LNCaP clone FGC (cell line): Measurements from ENCODE around the gene COL23A1.

Experiments used
- DNase-seq: peaks from one replicate; pipeline ENCODE4 v3.0.0-alpha.2; 2011; ENCODE audit warnings: low read depth
- H3K4me3 ChIP-seq: 2 replicates; pipeline ENCODE4 v1.5.1; 2011; ENCODE audit warnings: mild to moderate bottlenecking, low read depth, low read length, control low read depth
- CTCF ChIP-seq: IDR thresholded peaks from 2 replicates; pipeline ENCODE4 v1.5.1; 2012; ENCODE audit warnings: mild to moderate bottlenecking; ENCODE audit not compliant: control insufficient read depth, insufficient read depth; ENCODE audit errors: extremely low read depth

Gene COL23A1

DNA sequence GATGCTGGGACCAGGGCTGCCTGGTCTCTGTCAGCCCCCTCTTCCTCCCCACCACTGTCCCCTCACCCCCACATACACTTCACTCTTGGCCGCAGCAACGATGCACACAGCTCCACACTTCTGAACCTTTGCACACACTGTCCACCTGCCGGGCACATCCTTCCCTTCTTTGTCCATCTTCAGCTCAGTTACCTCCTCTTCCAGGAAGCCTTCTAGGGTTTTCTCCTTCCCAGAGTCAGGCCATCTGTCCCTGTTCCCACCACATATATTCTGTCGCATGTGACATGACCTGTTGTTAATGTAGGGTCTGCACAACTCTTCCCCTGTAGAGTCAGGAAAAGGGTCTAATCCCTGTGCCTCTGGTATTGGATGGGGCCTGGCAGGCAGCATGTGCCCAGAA, 319.0 kb downstream of the COL23A1 start:
- no peak overlapping the region for H3K4me3 ChIP-seq
- DNase-seq = no peak
- TF ChIP-seq CTCF = no peak

GRCh38 chr5:178269499-178269898, 320.7 kb downstream of the COL23A1 start:
- DNase-seq = no peak
- no peak overlapping the region for H3K4me3 ChIP-seq
- TF ChIP-seq CTCF = no peak

GRCh38 chr5:178267876-178268275, 322.3 kb downstream of the COL23A1 start:
- no peak for DNase-seq
- TF ChIP-seq CTCF = no peak
- no peak overlapping the region for H3K4me3 ChIP-seq

DNA sequence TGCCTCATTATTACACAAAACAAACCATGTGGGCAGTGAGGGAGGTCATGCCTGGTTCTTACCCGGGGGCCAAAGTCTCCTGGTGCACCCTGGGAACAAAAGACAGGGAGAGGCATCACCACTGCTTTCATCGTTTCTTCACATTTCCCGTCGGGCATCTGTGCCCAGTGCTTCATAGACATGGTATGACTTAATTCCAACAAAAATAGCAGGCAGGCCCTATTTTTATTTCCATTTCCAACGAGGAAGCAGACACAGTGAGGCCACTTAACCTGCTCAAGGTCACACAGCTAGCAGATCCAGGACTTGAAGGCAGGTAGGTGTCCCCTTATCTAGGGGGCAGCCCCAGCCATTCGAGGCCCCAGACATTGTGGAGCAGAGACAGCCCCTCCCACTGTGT, 322.9 kb downstream of the COL23A1 start:
- no peak overlapping the region for H3K4me3 ChIP-seq
- TF ChIP-seq CTCF = no peak
- DNase-seq = no peak

DNA sequence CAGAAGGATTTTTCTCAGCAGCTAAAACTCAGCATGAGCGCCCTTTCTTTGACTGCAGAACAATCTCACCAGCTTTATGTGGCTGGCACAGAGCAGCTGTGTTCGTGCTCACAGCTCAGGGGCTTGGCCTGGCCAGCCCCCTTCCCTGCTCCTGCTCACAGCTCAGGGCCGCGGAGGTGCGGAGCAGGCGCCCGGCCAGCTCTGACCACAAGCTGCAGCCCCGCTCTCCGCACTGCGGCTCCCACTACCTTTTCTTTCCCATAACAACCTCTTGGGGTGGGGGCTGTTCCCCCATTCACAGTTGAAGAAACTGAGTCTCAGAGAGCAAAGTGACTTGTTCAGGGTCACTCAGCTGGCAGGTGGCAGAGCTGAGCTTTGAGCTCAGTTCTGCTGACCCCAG, 323.6 kb downstream of the COL23A1 start:
- no peak for DNase-seq
- TF ChIP-seq CTCF = no peak
- no peak overlapping the region for H3K4me3 ChIP-seq

DNA sequence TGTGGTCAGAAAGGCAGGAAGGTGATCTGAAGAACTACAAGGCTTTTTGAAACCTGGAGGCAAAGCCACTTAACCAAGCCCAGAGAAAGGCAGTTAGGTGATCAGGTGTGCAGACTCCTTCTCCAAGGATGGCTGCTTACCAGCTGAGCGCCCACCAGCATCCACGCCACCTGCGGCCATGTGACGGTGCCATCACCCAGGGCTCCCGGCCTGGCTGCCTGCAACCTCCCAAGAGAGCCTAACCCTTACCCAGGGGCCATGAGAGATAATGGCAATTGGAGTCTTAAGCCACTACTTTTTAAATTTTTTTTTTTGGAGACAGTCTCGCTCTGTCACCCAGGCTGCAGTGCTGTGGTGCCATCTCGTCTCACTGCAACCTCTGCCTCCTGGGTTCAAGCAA, 324.4 kb downstream of the COL23A1 start:
- DNase-seq = no peak
- TF ChIP-seq CTCF = no peak
- no peak overlapping the region for H3K4me3 ChIP-seq

GRCh38 chr5:178264044-178264443, 326.1 kb downstream of the COL23A1 start:
- no peak for DNase-seq
- TF ChIP-seq CTCF = no peak
- no peak overlapping the region for H3K4me3 ChIP-seq
